ENCODE data around the gene PHKG2.

- TF ChIP-seq CTCF (conservative IDR thresholded peaks at IDR 0.05; ENCODE audit: low read depth, low read length) (no peak), EZH2 (IDR thresholded peaks at IDR 0.05; ENCODE audit: borderline replicate concordance, low read depth, low read length, poor library complexity, severe bottlenecking) (no peak)
These were observed 11.0 kb upstream of the PHKG2 start for GRCh38 chr16:30736995-30737793.
